SH-SY5Y (cell line): ENCODE measurements around the gene SYNDIG1.

Experiments used
- GATA2 ChIP-seq: IDR thresholded peaks from 2 replicates; pipeline ENCODE4 v1.6.1; 2011; ENCODE audit warnings: mild to moderate bottlenecking, low read depth, low read length
- GATA3 ChIP-seq: IDR thresholded peaks from 2 replicates; pipeline ENCODE4 v1.6.1; 2011; ENCODE audit warnings: low read depth, mild to moderate bottlenecking, low read length, moderate library complexity

GRCh38 chr20:24685736-24686135 is 216.3 kb downstream of the SYNDIG1 start:
- no peak for TF ChIP-seq GATA2
- TF ChIP-seq GATA3: no peak
